Ectodermal cell (in vitro differentiated cells): Measurements from ENCODE around the gene ALDH3A1.

Experiments
- H3K27ac ChIP-seq: 2 replicates; pipeline ENCODE4 v1.7.0; 2013; ENCODE audit warnings: mild to moderate bottlenecking, low read depth, low read length; ENCODE audit not compliant: insufficient read depth, poor library complexity, severe bottlenecking
- H3K27me3 ChIP-seq: 2 replicates; pipeline ENCODE4 v1.7.0; 2013; ENCODE audit warnings: mild to moderate bottlenecking, low read length; ENCODE audit not compliant: insufficient read depth, control insufficient read depth, poor library complexity, severe bottlenecking
- H3K36me3 ChIP-seq: one replicate; pipeline ENCODE4 v1.7.0; 2013; ENCODE audit warnings: low read length; ENCODE audit not compliant: control insufficient read depth, insufficient read depth
- H3K4me1 ChIP-seq: one replicate; pipeline ENCODE4 v1.7.0; 2013; ENCODE audit warnings: low read length; ENCODE audit not compliant: control insufficient read depth, insufficient read depth
- H3K4me3 ChIP-seq: 2 replicates; pipeline ENCODE4 v1.7.0; 2013; ENCODE audit warnings: low read depth, low read length, control low read depth; ENCODE audit not compliant: insufficient read depth
- H3K9me3 ChIP-seq: 2 replicates; pipeline ENCODE4 v1.7.0; 2013; ENCODE audit warnings: mild to moderate bottlenecking, low read length, moderate library complexity; ENCODE audit not compliant: control insufficient read depth
- WGBS, 2 experiments: methylation state at CpG; one replicate each; pipeline ENCODE4 v1.1.7; 2013; ENCODE audit warnings: missing lambda C conversion rate in 2 of 2; 5-methylcytosine and 5-hydroxymethylcytosine counted together

Gene ALDH3A1

DNA sequence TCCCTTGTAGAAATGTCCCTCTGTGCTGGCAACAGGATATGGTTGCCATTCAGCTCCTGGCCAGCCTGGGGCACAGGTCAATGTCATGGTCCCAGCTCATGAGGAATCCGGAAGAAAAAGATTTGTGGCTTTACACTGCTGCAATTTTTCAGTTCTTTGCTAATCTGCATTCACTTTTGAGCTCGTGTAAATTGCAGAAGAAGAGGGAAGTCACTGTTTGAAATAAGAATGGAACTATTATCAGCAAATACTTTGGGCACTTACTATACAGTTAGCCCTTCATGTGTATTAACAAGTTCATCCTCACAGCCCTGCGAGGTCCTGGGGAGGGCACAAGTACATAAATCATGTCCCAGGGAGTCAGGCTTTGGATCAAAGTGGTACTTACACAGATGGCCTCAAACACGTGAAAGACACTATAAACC, 45.9 kb downstream of the ALDH3A1 start:
- peaks cover 40% of the 10 kb centered on the region for H3K4me1 ChIP-seq
- no peaks in the 10 kb centered on the region for H3K36me3 ChIP-seq
- H3K9me3 ChIP-seq: no peaks in the 10 kb centered on the region
- 87 to 90% methylated on average over 4 of the region's 4 CpGs for WGBS, 2 experiments
- no peaks in the 10 kb centered on the region for H3K27me3 ChIP-seq
- H3K27ac ChIP-seq: no peak overlapping the region
- no peak overlapping the region for H3K4me3 ChIP-seq
